ENCODE measurements around the gene IGSF9.

The IGSF9 gene

GRCh38 chr1:159953536-159954515 is 8.4 kb upstream of the IGSF9 start, which contains the start of gene SLAMF9:
Gene SLAMF9, minus strand, starts transcription at chr1:159954237. Its CDS starts 100 bp downstream, at chr1:159954137.
- no peak for TF ChIP-seq POLR2A (IDR thresholded peaks at IDR 0.05; ENCODE audit: low read depth, low read length)
- FAIRE-seq = peak; percentile 50
- no peak for DNase-seq (ENCODE audit: insufficient read length)

- TF ChIP-seq POLR2A (IDR thresholded peaks at IDR 0.05; ENCODE audit: low read depth, low read length) (no peak), TAF1 (IDR thresholded peaks at IDR 0.05; ENCODE audit: borderline replicate concordance, low read depth, low read length) (no peak)
- no peak for FAIRE-seq
- DNase-seq (ENCODE audit: insufficient read length) = no peak
Measured at GRCh38 chr1:159952932-159953331, 7.5 kb upstream of the IGSF9 start.

- no peak for FAIRE-seq
- no peak for DNase-seq (ENCODE audit: insufficient read length)
- TF ChIP-seq POLR2A (IDR thresholded peaks at IDR 0.05; ENCODE audit: low read depth, low read length) = no peak
- TF ChIP-seq POLR2AphosphoS5 (IDR thresholded peaks at IDR 0.05; ENCODE audit: low read depth, low read length) = no peak
- TF ChIP-seq TAF1 (IDR thresholded peaks at IDR 0.05; ENCODE audit: borderline replicate concordance, low read depth, low read length) = no peak
Measured at GRCh38 chr1:159951551-159951950, 6.1 kb upstream of the IGSF9 start.

- no peak for FAIRE-seq
- no peak for DNase-seq (ENCODE audit: insufficient read length)
- TF ChIP-seq POLR2A (IDR thresholded peaks at IDR 0.05; ENCODE audit: low read depth, low read length) (no peak), TAF1 (IDR thresholded peaks at IDR 0.05; ENCODE audit: borderline replicate concordance, low read depth, low read length) (no peak), POLR2AphosphoS5 (IDR thresholded peaks at IDR 0.05; ENCODE audit: low read depth, low read length) (no peak)
Measured at GRCh38 chr1:159951016-159951415, 5.6 kb upstream of the IGSF9 start.

- no peak for DNase-seq (ENCODE audit: insufficient read length)
- FAIRE-seq = no peak
- TF ChIP-seq TAF1 (IDR thresholded peaks at IDR 0.05; ENCODE audit: borderline replicate concordance, low read depth, low read length) (no peak), POLR2A (IDR thresholded peaks at IDR 0.05; ENCODE audit: low read depth, low read length) (no peak), POLR2AphosphoS5 (IDR thresholded peaks at IDR 0.05; ENCODE audit: low read depth, low read length) (no peak)
Measured at GRCh38 chr1:159949981-159950381, 4.6 kb upstream of the IGSF9 start.

- DNase-seq (ENCODE audit: insufficient read length) = no peak
- TF ChIP-seq POLR2AphosphoS5 (IDR thresholded peaks at IDR 0.05; ENCODE audit: low read depth, low read length) (no peak), POLR2A (IDR thresholded peaks at IDR 0.05; ENCODE audit: low read depth, low read length) (no peak), TAF1 (IDR thresholded peaks at IDR 0.05; ENCODE audit: borderline replicate concordance, low read depth, low read length) (no peak)
- FAIRE-seq = no peak
Measured at GRCh38 chr1:159949123-159949522, 3.7 kb upstream of the IGSF9 start.

- no peak for FAIRE-seq
- no peak for DNase-seq (ENCODE audit: insufficient read length)
- TF ChIP-seq POLR2AphosphoS5 (IDR thresholded peaks at IDR 0.05; ENCODE audit: low read depth, low read length) = no peak
Measured at GRCh38 chr1:159947942-159948341, 2.5 kb upstream of the IGSF9 start.

- no peak for DNase-seq (ENCODE audit: insufficient read length)
- TF ChIP-seq POLR2AphosphoS5 (IDR thresholded peaks at IDR 0.05; ENCODE audit: low read depth, low read length) = no peak
- TF ChIP-seq POLR2A (IDR thresholded peaks at IDR 0.05; ENCODE audit: low read depth, low read length) = no peak
- TF ChIP-seq TAF1 (IDR thresholded peaks at IDR 0.05; ENCODE audit: borderline replicate concordance, low read depth, low read length) = no peak
- no peak for FAIRE-seq
Measured at GRCh38 chr1:159946242-159947187, 1.1 kb upstream of the IGSF9 start.

GRCh38 chr1:159944623-159945455 is 574 bp downstream of the IGSF9 start:
- no peak for FAIRE-seq
- TF ChIP-seq TAF1 (IDR thresholded peaks at IDR 0.05; ENCODE audit: borderline replicate concordance, low read depth, low read length) = no peak
- TF ChIP-seq POLR2AphosphoS5 (IDR thresholded peaks at IDR 0.05; ENCODE audit: low read depth, low read length) = no peak
- TF ChIP-seq POLR2A (IDR thresholded peaks at IDR 0.05; ENCODE audit: low read depth, low read length) = no peak
- no peak for DNase-seq (ENCODE audit: insufficient read length)

GRCh38 chr1:159943908-159944622 is 1.3 kb downstream of the IGSF9 start:
- no peak for FAIRE-seq
- no peak for DNase-seq (ENCODE audit: insufficient read length)
- TF ChIP-seq TAF1 (IDR thresholded peaks at IDR 0.05; ENCODE audit: borderline replicate concordance, low read depth, low read length) (no peak), POLR2AphosphoS5 (IDR thresholded peaks at IDR 0.05; ENCODE audit: low read depth, low read length) (no peak), POLR2A (IDR thresholded peaks at IDR 0.05; ENCODE audit: low read depth, low read length) (no peak)

All from GM12892 (cell line).